Measurements from ENCODE around the gene PARP12.

Gene PARP12

GRCh38 chr7:139993169-139993568 lies 69.6 kb downstream of the PARP12 start:
- TF ChIP-seq CTCF (IDR thresholded peaks at IDR 0.05; ENCODE audit: extremely low read depth, insufficient read depth, missing control alignments) = no peak
- in situ Hi-C loops (cut with MboI; ENCODE audit: low pct_unique_long_range_greater_than_20kb, low sequenced_read_pairs, unreplicated experiment) = no loop called here
- DNase-seq (ENCODE audit: low spot score) = no peak

- in situ Hi-C loops (cut with MboI; ENCODE audit: low pct_unique_long_range_greater_than_20kb, low sequenced_read_pairs, unreplicated experiment) = no loop called here
- no peak for DNase-seq (ENCODE audit: low spot score)
- TF ChIP-seq CTCF (IDR thresholded peaks at IDR 0.05; ENCODE audit: extremely low read depth, insufficient read depth, missing control alignments) = no peak
These were observed 70.3 kb downstream of the PARP12 start for GRCh38 chr7:139992353-139993044.

GRCh38 chr7:139991911-139992310 lies 70.8 kb downstream of the PARP12 start:
- no peak for TF ChIP-seq CTCF (IDR thresholded peaks at IDR 0.05; ENCODE audit: extremely low read depth, insufficient read depth, missing control alignments)
- in situ Hi-C loops (cut with MboI; ENCODE audit: low pct_unique_long_range_greater_than_20kb, low sequenced_read_pairs, unreplicated experiment) = no loop called here
- no peak for DNase-seq (ENCODE audit: low spot score)

GRCh38 chr7:139991269-139991666 lies 71.5 kb downstream of the PARP12 start:
- no peak for TF ChIP-seq CTCF (IDR thresholded peaks at IDR 0.05; ENCODE audit: extremely low read depth, insufficient read depth, missing control alignments)
- no peak for DNase-seq (ENCODE audit: low spot score)
- in situ Hi-C loops (cut with MboI; ENCODE audit: low pct_unique_long_range_greater_than_20kb, low sequenced_read_pairs, unreplicated experiment) = no loop called here

- no peak for DNase-seq (ENCODE audit: low spot score)
- TF ChIP-seq CTCF (IDR thresholded peaks at IDR 0.05; ENCODE audit: extremely low read depth, insufficient read depth, missing control alignments) = no peak
- in situ Hi-C loops (cut with MboI; ENCODE audit: low pct_unique_long_range_greater_than_20kb, low sequenced_read_pairs, unreplicated experiment) = no loop called here
These were observed 72.0 kb downstream of the PARP12 start for GRCh38 chr7:139990571-139991268.

GRCh38 chr7:139990142-139990535 lies 72.6 kb downstream of the PARP12 start:
- in situ Hi-C loops (cut with MboI; ENCODE audit: low pct_unique_long_range_greater_than_20kb, low sequenced_read_pairs, unreplicated experiment) = no loop called here

More at GRCh38 chr7:139990142-139990535, 72.6 kb downstream of the PARP12 start:
- no peak for DNase-seq (ENCODE audit: low spot score)
- TF ChIP-seq CTCF (IDR thresholded peaks at IDR 0.05; ENCODE audit: extremely low read depth, insufficient read depth, missing control alignments) = no peak
